DMS153 treated with DMSO at 0.1 percent for 48 hours (cell line): Measurements from ENCODE around the gene GATA6.

Source experiments
- DNase-seq: peaks from one replicate; lab custom pipeline; 2025; ENCODE audit not compliant: unreplicated experiment; lab: John Stamatoyannopoulos, UW

Gene GATA6

GRCh38 chr18:22169011-22169888 lies at the start of gene GATA6:
GATA6 (plus strand) TSS chr18:22169589; CDS start chr18:22171145, 1,556 bp downstream.
- DNase-seq, result peak; percentile 88

- DNase-seq, result no peak
Observed at GRCh38 chr18:22124970-22125369, 44.4 kb upstream of the GATA6 start.

- no peak for DNase-seq
Observed at GRCh38 chr18:22128954-22129353, 40.4 kb upstream of the GATA6 start.

GRCh38 chr18:22129778-22130177 lies 39.6 kb upstream of the GATA6 start:
- no peak for DNase-seq

- DNase-seq, result no peak
Observed at GRCh38 chr18:22132258-22132657, 37.1 kb upstream of the GATA6 start.

GRCh38 chr18:22132763-22133162 lies 36.6 kb upstream of the GATA6 start:
- no peak for DNase-seq

- DNase-seq, result no peak
Observed at GRCh38 chr18:22136395-22136794, 33.0 kb upstream of the GATA6 start.

- no peak for DNase-seq
Observed at GRCh38 chr18:22141211-22141610, 28.2 kb upstream of the GATA6 start.

GRCh38 chr18:22143347-22144340 lies 25.7 kb upstream of the GATA6 start:
- DNase-seq, result no peak

GRCh38 chr18:22145160-22145559 lies 24.2 kb upstream of the GATA6 start:
- no peak for DNase-seq

- DNase-seq, result no peak
Observed at GRCh38 chr18:22149710-22150109, 19.7 kb upstream of the GATA6 start.

- DNase-seq, result no peak
Observed at GRCh38 chr18:22152093-22152492, 17.3 kb upstream of the GATA6 start.

- no peak for DNase-seq
Observed at GRCh38 chr18:22153428-22153827, 16.0 kb upstream of the GATA6 start.

- DNase-seq, result no peak
Observed at GRCh38 chr18:22155584-22155983, 13.8 kb upstream of the GATA6 start.

GRCh38 chr18:22159014-22159413 lies 10.4 kb upstream of the GATA6 start:
- DNase-seq, result no peak

GRCh38 chr18:22161090-22161489 lies 8.3 kb upstream of the GATA6 start:
- no peak for DNase-seq

- DNase-seq, result no peak
Observed at GRCh38 chr18:22163416-22164161, 5.8 kb upstream of the GATA6 start.

- DNase-seq, result no peak
Observed at GRCh38 chr18:22164337-22165048, 4.9 kb upstream of the GATA6 start.

- DNase-seq, result no peak
Observed at GRCh38 chr18:22165049-22165602, 4.3 kb upstream of the GATA6 start.

- no peak for DNase-seq
Observed at GRCh38 chr18:22165603-22166068, 3.8 kb upstream of the GATA6 start.
